Mesodermal cell (in vitro differentiated cells): Measurements from ENCODE around the gene ITIH5.
"Not testable (repeated sequence)": the region's sequence is repeated elsewhere in the genome, so short reads cannot be mapped to it uniquely, and the experiment has no call there.

Experiments
- H3K27ac ChIP-seq: 2 replicates; pipeline ENCODE4 v1.7.0; 2013; ENCODE audit warnings: mild to moderate bottlenecking, low read depth, low read length, moderate library complexity; ENCODE audit not compliant: severe bottlenecking
- H3K36me3 ChIP-seq: 2 replicates; pipeline ENCODE4 v1.7.1; 2013; ENCODE audit warnings: mild to moderate bottlenecking, low read length, moderate library complexity; ENCODE audit not compliant: control insufficient read depth, insufficient read depth
- H3K4me1 ChIP-seq: one replicate; pipeline ENCODE4 v1.7.1; 2013; ENCODE audit warnings: mild to moderate bottlenecking, low read length; ENCODE audit not compliant: insufficient read depth, control insufficient read depth, poor library complexity, severe bottlenecking
- H3K4me3 ChIP-seq: 2 replicates; pipeline ENCODE4 v1.7.0; 2013; ENCODE audit warnings: low read length, control low read depth, mild to moderate bottlenecking; ENCODE audit not compliant: insufficient read depth, poor library complexity, severe bottlenecking; ENCODE audit errors: extremely low read depth
- H3K9me3 ChIP-seq: 2 replicates; pipeline ENCODE4 v1.7.1; 2013; ENCODE audit warnings: mild to moderate bottlenecking, low read length, moderate library complexity; ENCODE audit not compliant: control insufficient read depth
- WGBS, 2 experiments: methylation state at CpG; one replicate each; pipeline ENCODE4 v1.1.5; 2013; ENCODE audit warnings: missing lambda C conversion rate in 2 of 2; ENCODE audit not compliant: insufficient coverage in 2 of 2; 5-methylcytosine and 5-hydroxymethylcytosine counted together

Gene ITIH5

GRCh38 chr10:7703140-7703539 is 36.4 kb upstream of the ITIH5 start, which contains the start of gene ITIH2:
Gene ITIH2, plus strand, starts transcription at chr10:7703316. Its CDS starts 119 bp downstream, at chr10:7703435.
- no peaks in the 10 kb centered on the region for H3K9me3 ChIP-seq
- H3K27ac ChIP-seq = no peak within 1 kb of the TSS
- no peaks in the 10 kb centered on the region for H3K4me1 ChIP-seq
- H3K36me3 ChIP-seq = no peaks in the 10 kb centered on the region
- WGBS, 2 experiments = 77% methylated on average over 3 of the region's 4 CpGs; no CpG with 5 or more reads in 1 of the 2 experiments
- no peak within 1 kb of the TSS for H3K4me3 ChIP-seq

GRCh38 chr10:7702288-7702812 is 35.6 kb upstream of the ITIH5 start:
- H3K9me3 ChIP-seq = no peaks in the 10 kb centered on the region
- no peak overlapping the region for H3K27ac ChIP-seq
- H3K4me1 ChIP-seq = no peaks in the 10 kb centered on the region
- 83% methylated on average over 2 to 3 of the region's 4 CpGs for WGBS, 2 experiments
- H3K4me3 ChIP-seq = no peak overlapping the region
- no peaks in the 10 kb centered on the region for H3K36me3 ChIP-seq

- Histone ChIP-seq H3K27ac (no peak overlapping the region), H3K36me3 (no peaks in the 10 kb centered on the region)
- 85 to 88% methylated on average over 4 of the region's 8 CpGs for WGBS, 2 experiments
These were observed 34.5 kb upstream of the ITIH5 start for GRCh38 chr10:7701158-7701742.

GRCh38 chr10:7700577-7701125 is 33.9 kb upstream of the ITIH5 start:
- H3K36me3 ChIP-seq = no peaks in the 10 kb centered on the region
- H3K4me3 ChIP-seq = no peak overlapping the region
- H3K27ac ChIP-seq = no peak overlapping the region
- H3K9me3 ChIP-seq = no peaks in the 10 kb centered on the region
- 86 to 100% methylated on average over 1 of the region's 2 CpGs for WGBS, 2 experiments
- H3K4me1 ChIP-seq = no peaks in the 10 kb centered on the region

More at GRCh38 chr10:7701158-7701742, 34.5 kb upstream of the ITIH5 start:
- Histone ChIP-seq H3K9me3 (no peaks in the 10 kb centered on the region), H3K4me1 (no peaks in the 10 kb centered on the region), H3K4me3 (no peak overlapping the region)

- Histone ChIP-seq H3K36me3 (no peaks in the 10 kb centered on the region), H3K9me3 (peaks cover 8% of the 10 kb centered on the region), H3K4me1 (no peaks in the 10 kb centered on the region), H3K27ac (no peak overlapping the region), H3K4me3 (no peak overlapping the region)
- 79 to 86% methylated on average over 8 of the region's 8 CpGs for WGBS, 2 experiments
These were observed 30.7 kb upstream of the ITIH5 start for GRCh38 chr10:7697426-7697825.

GRCh38 chr10:7696545-7696944 is 29.8 kb upstream of the ITIH5 start:
- H3K27ac ChIP-seq = no peak overlapping the region
- WGBS, 2 experiments = 75 to 79% methylated on average over 3 of the region's 3 CpGs
- no peak overlapping the region for H3K4me3 ChIP-seq
- no peaks in the 10 kb centered on the region for H3K36me3 ChIP-seq
- H3K4me1 ChIP-seq = no peaks in the 10 kb centered on the region
- H3K9me3 ChIP-seq = peaks cover 14% of the 10 kb centered on the region

- H3K27ac ChIP-seq, H3K4me3 ChIP-seq, H3K4me1 ChIP-seq, H3K36me3 ChIP-seq: not testable (repeated sequence)
- H3K9me3 ChIP-seq = peaks cover 28% of the 10 kb centered on the region
These were observed 26.4 kb upstream of the ITIH5 start for GRCh38 chr10:7693194-7693593.

GRCh38 chr10:7692368-7692767 is 25.6 kb upstream of the ITIH5 start:
- peaks cover 28% of the 10 kb centered on the region for H3K9me3 ChIP-seq
- not testable (repeated sequence) for H3K4me3 ChIP-seq, H3K27ac ChIP-seq, H3K4me1 ChIP-seq, H3K36me3 ChIP-seq

GRCh38 chr10:7690885-7691597 is 24.3 kb upstream of the ITIH5 start:
- H3K27ac ChIP-seq, H3K36me3 ChIP-seq, H3K4me3 ChIP-seq, H3K4me1 ChIP-seq: not testable (repeated sequence)
- peaks cover 28% of the 10 kb centered on the region for H3K9me3 ChIP-seq
- 100% methylated on average over 1 of the region's 3 CpGs; no CpG with 5 or more reads in 1 of the 2 experiments for WGBS, 2 experiments

- H3K4me1 ChIP-seq = no peaks in the 10 kb centered on the region
- H3K9me3 ChIP-seq = peaks cover 28% of the 10 kb centered on the region
- no peaks in the 10 kb centered on the region for H3K36me3 ChIP-seq
- H3K4me3 ChIP-seq = no peak overlapping the region
- H3K27ac ChIP-seq = no peak overlapping the region
These were observed 22.8 kb upstream of the ITIH5 start for GRCh38 chr10:7689591-7689990.
